HL-60 (cell line): ENCODE results near the gene LINC01488.

ENCODE experiments used
- DNase-seq, 2 experiments: peaks; one replicate each; pipeline ENCODE4 v3.0.0-alpha.2; 2010 to 2020; ENCODE audit warnings: low read depth in 1 of 2, low spot score in 1 of 2
- H3K27ac ChIP-seq: fragments of 250-450 bp; sonication (Bioruptor Pico); replicated peaks from 2 replicates; pipeline ENCODE4 v1.5.1; 2020; ENCODE audit warnings: mild to moderate bottlenecking, moderate library complexity
- H3K27me3 ChIP-seq: fragments of 250-450 bp; sonication (Bioruptor Pico); 2 replicates; pipeline ENCODE4 v1.5.1; 2021; ENCODE audit warnings: mild to moderate bottlenecking, moderate library complexity; ENCODE audit not compliant: insufficient read depth, poor library complexity, severe bottlenecking
- H3K4me3 ChIP-seq: replicated peaks from 2 replicates; pipeline ENCODE4 v1.5.1; 2011; ENCODE audit warnings: mild to moderate bottlenecking, control low read depth, low read length; ENCODE audit not compliant: insufficient read depth
- GABPA ChIP-seq: IDR thresholded peaks from 2 replicates; pipeline ENCODE4 v1.6.1; 2012; ENCODE audit warnings: low read depth
- POLR2AphosphoS5 ChIP-seq: IDR thresholded peaks from 2 replicates; pipeline ENCODE4 v1.6.1; 2012; ENCODE audit warnings: low read depth
- SPI1 ChIP-seq: IDR thresholded peaks from 2 replicates; pipeline ENCODE4 v1.6.1; 2012; ENCODE audit warnings: low read depth, mild to moderate bottlenecking, borderline replicate concordance
- TF ChIP-seq, protein P1 (sequence below): IDR thresholded peaks from one replicate; pipeline ENCODE4 v1.5.1; 2011; ENCODE audit warnings: low read length, control low read depth, inconsistent platforms; ENCODE audit not compliant: insufficient read depth
- TF ChIP-seq, protein P2 (sequence below): IDR thresholded peaks from 2 replicates; pipeline ENCODE4 v1.6.1; 2012; ENCODE audit warnings: low read depth; ENCODE audit not compliant: insufficient replicate concordance

LINC01488 gene

DNA sequence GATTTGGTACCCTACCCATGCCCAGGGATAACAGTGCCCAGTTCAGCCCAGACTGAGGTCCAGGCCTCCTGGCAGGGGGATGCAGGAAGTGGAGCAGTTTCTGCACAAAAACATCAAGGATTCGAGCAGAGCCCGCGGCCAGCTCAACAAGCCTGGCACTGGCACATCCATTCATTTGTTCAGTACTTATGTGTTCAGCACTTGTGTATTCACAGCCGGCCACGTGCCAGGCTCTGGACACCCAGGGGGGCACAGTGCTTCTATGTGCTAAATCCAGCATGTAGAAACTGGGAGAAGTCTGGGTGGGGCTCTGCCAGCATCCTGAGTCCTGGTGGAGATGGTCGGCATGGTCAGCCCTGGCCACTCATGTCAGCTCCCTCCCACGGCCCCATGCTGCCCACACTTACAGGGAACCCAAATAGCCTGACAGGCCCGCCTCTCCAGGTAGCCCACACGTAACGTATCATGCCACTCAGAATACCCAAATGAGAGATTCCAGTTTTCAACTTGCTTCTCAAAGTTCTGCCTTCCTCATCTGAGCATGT is 28.5 kb downstream of the LINC01488 start:
- H3K27me3 ChIP-seq: no peaks in the 10 kb centered on the region

DNA sequence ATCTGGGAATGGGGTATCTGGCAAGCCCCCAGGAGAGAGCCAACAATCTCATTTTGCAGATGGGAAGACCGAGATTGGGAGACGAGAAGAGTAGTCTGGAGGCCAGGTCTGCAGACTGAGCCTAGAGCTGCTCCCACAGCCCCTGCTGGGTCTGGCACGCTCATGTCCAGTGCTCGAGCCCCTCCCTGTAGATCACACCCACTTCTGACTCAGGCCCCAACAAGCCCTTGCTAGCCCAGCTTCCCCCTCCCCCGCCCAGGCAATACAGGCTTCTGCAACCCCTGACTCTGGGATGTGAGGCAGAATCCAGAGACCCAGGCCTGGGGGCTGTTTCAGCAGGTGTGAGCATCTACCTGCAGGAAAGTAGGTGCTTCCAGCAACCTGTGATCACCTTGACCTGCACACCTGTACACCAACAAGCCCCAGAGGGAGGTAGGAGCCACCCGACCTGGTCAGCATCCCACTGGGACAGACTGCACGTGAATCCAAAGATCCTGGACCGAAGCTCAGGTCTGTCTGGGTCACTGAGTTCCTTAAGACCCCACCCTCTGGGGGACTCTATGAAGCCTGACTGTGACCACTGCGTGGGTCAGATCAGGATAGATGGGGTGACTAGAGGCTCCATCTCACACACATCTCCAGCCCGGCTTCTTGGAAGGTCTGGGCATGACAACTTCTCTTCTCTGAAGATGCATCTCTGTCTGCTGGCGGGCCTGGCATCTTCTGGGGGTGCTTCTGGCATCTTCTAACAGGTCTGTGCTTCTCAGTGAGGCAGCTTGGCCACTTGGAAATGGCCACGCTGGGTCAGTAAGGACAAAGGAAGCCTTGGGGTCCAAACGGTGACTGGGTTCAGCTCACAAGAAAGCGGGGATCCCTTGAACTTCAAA is 29.3 kb downstream of the LINC01488 start:
- H3K27me3 ChIP-seq: no peaks in the 10 kb centered on the region
- H3K27ac ChIP-seq: no peak overlapping the region
- TF ChIP-seq, protein P1, sequence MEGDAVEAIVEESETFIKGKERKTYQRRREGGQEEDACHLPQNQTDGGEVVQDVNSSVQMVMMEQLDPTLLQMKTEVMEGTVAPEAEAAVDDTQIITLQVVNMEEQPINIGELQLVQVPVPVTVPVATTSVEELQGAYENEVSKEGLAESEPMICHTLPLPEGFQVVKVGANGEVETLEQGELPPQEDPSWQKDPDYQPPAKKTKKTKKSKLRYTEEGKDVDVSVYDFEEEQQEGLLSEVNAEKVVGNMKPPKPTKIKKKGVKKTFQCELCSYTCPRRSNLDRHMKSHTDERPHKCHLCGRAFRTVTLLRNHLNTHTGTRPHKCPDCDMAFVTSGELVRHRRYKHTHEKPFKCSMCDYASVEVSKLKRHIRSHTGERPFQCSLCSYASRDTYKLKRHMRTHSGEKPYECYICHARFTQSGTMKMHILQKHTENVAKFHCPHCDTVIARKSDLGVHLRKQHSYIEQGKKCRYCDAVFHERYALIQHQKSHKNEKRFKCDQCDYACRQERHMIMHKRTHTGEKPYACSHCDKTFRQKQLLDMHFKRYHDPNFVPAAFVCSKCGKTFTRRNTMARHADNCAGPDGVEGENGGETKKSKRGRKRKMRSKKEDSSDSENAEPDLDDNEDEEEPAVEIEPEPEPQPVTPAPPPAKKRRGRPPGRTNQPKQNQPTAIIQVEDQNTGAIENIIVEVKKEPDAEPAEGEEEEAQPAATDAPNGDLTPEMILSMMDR: no peak
- TF ChIP-seq GABPA (no peak), POLR2AphosphoS5 (no peak), SPI1 (no peak)
- TF ChIP-seq, protein P2, sequence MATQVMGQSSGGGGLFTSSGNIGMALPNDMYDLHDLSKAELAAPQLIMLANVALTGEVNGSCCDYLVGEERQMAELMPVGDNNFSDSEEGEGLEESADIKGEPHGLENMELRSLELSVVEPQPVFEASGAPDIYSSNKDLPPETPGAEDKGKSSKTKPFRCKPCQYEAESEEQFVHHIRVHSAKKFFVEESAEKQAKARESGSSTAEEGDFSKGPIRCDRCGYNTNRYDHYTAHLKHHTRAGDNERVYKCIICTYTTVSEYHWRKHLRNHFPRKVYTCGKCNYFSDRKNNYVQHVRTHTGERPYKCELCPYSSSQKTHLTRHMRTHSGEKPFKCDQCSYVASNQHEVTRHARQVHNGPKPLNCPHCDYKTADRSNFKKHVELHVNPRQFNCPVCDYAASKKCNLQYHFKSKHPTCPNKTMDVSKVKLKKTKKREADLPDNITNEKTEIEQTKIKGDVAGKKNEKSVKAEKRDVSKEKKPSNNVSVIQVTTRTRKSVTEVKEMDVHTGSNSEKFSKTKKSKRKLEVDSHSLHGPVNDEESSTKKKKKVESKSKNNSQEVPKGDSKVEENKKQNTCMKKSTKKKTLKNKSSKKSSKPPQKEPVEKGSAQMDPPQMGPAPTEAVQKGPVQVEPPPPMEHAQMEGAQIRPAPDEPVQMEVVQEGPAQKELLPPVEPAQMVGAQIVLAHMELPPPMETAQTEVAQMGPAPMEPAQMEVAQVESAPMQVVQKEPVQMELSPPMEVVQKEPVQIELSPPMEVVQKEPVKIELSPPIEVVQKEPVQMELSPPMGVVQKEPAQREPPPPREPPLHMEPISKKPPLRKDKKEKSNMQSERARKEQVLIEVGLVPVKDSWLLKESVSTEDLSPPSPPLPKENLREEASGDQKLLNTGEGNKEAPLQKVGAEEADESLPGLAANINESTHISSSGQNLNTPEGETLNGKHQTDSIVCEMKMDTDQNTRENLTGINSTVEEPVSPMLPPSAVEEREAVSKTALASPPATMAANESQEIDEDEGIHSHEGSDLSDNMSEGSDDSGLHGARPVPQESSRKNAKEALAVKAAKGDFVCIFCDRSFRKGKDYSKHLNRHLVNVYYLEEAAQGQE: no peak
- H3K4me3 ChIP-seq: no peak overlapping the region
- no peak for DNase-seq

More for the DNA sequence above, 28.5 kb downstream of the LINC01488 start:
- H3K27ac ChIP-seq: no peak overlapping the region
- no peak for DNase-seq
- no peak overlapping the region for H3K4me3 ChIP-seq
- no peak for TF ChIP-seq POLR2AphosphoS5

DNA sequence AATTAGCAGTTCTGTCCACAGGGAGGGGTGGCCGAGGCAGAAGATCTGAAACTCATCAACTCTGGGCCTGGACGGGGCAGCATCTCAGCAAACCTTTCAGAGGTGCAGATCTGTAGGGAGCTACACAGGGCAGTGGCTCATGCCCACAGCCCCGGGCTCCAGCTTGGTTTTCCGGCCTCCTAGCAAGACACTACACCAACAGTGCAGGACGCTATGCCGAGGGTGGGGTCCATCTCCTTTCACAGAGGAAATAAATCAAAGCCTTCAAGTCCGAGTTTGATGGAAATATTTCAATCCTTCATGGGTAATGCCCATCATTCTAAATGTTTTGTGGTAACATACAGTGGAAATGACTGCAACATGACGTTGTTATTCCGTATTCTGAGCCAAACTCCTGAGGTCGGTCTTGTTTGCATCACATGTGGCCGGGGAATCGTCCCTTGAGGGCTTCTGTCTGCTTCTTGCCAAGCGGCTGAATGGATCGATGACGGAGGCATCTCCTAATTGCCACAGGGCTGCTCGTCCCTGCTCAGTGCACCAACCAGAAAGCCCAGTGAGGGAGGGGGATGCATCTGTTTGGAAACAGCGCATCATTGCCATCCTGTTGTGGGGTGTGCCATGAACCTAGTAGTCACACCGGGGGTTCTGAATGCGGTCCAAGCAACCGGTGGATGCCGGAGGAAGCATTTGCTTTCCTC is 30.0 kb downstream of the LINC01488 start:
- no peak for TF ChIP-seq POLR2AphosphoS5
- TF ChIP-seq, protein P1: no peak
- no peak for TF ChIP-seq SPI1
- TF ChIP-seq GABPA: no peak
- TF ChIP-seq, protein P2: no peak
- DNase-seq: no peak
- no peak overlapping the region for H3K4me3 ChIP-seq
- no peaks in the 10 kb centered on the region for H3K27me3 ChIP-seq
- no peak overlapping the region for H3K27ac ChIP-seq

DNA sequence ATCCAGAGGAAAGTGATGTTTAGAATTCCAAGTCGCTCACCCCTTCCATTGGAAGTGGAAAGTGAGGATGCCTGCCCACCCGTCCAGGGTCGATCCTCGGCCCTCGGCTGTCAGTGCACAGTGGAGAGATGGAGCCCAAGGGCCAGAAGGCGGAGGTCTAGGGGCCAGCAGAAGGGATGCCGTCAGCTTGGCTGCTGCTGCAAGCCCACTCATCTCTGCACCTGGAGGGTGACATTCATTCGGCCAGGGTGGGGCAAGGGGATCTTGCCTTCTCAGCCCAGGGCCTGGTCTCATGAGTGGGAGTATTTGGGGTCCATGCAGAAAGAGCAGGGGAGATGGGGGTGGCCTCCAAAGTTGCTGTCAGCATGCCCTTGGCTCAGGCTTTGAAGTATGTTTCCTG is 30.7 kb downstream of the LINC01488 start:
- DNase-seq: no peak
- TF ChIP-seq GABPA (no peak), SPI1 (no peak), POLR2AphosphoS5 (no peak)
- TF ChIP-seq, protein P2: no peak
- TF ChIP-seq, protein P1: no peak
- H3K4me3 ChIP-seq: no peak overlapping the region
- H3K27me3 ChIP-seq: no peaks in the 10 kb centered on the region
- H3K27ac ChIP-seq: no peak overlapping the region
